OCI-M2 (cell line): ENCODE results near the gene LPAR1.

Experiments used
- DNase-seq: peaks from one replicate; lab custom pipeline; 2025; ENCODE audit not compliant: unreplicated experiment; lab: John Stamatoyannopoulos, UW

LPAR1 gene

DNA sequence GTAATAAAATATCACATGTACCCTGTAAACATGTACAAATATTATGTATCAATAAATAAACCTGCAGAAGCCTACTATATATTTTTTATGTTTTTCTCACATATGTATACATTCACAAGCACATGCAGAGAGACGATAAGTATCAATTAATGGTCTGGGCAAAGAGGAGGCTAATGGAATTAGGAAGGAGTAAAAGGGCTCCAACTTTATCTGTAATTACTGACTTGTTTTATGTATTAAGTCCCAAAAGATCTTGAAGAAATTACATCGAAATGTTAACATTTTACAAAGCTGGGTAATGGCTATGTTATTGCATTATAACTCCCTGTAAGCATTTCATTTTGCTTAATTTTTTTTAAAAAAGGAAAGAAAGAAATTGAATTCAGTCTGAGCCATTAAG, 78.0 kb downstream of the LPAR1 start:
- no peak for DNase-seq

GRCh38 chr9:110958847-110959246, 79.4 kb downstream of the LPAR1 start:
- DNase-seq = no peak

- DNase-seq = no peak
Observed at GRCh38 chr9:110954822-110955291, 83.4 kb downstream of the LPAR1 start.

DNA sequence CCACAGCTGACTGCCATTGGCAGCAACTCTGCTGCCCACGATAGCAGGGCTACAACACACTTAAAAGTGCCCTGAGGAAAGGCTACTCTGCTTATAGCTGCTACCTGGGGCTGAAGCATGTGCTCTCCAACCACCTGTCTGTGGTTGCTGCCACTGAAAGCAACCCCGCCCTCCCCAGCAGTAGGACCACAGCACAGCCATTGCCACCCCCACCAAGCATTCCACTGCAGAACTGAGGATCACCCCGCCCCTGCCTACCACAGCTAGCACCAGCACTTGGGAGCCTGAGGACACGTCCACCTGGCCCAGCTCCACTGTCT, 85.8 kb downstream of the LPAR1 start:
- no peak for DNase-seq

DNA sequence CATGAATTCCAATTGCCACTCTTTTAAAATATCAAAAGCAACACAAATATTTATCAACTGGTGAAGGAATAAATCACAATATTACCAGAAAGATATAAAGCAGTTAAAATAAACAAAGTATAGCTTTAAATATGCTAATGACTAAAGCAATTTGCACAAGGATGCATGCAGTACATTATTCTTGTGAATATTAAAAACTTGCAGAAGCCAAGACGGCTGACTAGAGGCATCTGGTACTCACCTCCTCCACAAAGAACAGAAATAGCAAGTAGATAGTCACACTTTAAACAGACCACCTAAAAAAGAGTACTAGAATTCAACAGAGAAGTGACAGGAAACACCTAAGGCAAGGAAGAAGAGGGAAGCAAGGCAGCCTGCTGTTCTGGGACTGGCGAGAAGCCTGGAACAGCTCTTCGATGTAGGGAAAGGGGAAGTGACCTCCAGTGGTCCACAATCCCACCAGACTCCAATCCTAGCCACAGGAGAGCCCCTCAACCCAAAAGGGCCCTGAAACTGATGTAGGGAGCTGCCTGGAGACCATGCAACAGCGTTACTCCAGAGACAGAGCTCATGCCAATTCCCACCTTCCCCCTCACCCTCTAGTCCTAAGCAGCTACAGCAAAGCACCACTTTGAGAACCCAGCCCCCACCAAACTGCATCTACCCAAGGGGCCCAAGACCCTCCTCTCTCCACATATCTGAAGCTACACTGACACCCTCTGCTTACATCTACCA, 86.3 kb downstream of the LPAR1 start:
- DNase-seq = no peak

DNA sequence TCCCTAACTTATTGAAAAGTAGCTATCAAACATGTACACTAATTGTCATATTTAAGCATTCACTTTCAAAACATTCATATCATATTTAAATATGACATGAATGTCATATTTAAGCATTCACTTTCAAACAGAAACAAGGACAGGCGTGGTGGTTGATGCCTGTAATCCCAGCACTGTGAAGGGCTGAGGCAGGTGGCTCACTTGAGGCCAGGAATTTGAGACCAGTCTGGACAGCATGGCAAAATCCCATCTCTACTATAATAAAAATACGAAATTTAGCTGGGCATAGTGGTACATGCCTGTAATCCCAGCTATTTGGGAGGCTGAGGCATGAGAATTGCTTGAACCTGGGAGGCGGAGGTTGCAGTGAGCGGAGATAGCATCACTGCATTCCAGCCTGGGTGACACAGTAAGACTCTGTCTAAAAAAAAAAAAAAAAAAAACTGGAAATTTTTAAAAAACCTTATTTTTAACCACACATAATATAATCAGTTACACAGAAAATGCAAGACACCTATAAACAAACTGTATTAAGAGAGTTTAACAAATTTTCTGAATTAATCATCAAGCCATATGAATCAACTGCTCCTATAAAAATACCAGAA, 88.1 kb downstream of the LPAR1 start:
- DNase-seq = no peak

DNA sequence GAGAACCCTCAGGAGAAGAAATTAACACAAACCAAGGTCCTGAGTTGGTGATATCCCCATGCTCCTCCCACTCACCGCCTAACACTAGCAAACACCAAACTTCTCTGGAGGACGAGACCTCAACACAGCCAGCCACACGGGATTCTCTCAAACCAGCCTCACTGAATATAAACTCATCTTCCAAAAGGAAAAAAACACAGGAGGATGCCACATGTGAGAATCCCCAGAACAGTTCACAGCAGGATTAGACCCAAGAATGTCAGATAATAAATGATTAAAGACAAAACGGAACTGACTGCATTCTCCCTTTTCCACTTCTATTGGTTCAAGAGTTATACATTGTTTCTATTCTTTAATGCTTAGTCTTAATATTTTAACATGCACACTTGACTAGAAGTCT, 89.2 kb downstream of the LPAR1 start:
- DNase-seq = no peak

DNA sequence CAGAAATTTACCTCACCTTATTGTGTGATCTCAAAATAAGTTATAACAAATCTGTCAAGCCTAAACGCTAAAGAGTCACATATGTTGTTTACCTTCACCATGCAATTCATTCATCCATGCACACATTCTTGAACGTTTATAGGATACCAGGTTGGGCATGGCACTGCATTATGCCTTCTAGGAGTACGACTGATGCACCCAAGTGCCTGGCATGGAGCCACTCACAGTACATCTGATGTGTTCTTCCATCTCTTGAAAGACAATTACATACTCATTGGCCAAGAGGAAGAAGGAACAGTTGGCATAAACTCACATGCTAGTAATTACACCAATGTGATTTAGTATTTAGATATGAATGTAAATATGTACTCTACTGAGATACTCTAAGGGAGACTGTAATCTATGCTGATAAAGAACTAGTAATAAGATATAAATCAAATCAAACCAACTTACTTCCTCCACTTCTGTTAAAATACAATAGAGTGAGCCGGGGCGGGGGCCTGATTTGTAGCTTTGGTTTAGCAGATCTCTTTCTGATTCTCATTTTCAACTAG, 90.7 kb downstream of the LPAR1 start:
- DNase-seq = no peak

DNA sequence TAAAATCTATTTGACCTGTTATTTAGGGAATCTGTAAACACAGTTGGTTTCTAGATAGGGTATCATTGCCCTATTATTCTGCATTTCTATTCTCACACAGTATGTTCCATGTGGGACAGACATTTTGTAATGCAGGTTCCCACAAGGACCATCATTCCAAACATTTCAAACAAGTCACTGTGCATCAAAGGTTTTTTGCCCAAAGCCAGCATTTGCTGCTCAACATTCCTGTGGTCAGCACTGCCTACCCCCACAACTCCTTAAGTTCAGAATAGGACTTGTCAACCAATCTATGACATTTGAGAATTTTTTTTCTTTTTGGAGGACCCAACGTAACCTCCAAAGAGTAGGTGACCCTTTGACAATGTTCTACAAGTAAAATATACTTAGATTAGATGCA, 95.7 kb downstream of the LPAR1 start:
- DNase-seq = no peak

GRCh38 chr9:110940951-110941557, 97.2 kb downstream of the LPAR1 start:
- no peak for DNase-seq

GRCh38 chr9:110939573-110939972, 98.7 kb downstream of the LPAR1 start:
- no peak for DNase-seq

DNA sequence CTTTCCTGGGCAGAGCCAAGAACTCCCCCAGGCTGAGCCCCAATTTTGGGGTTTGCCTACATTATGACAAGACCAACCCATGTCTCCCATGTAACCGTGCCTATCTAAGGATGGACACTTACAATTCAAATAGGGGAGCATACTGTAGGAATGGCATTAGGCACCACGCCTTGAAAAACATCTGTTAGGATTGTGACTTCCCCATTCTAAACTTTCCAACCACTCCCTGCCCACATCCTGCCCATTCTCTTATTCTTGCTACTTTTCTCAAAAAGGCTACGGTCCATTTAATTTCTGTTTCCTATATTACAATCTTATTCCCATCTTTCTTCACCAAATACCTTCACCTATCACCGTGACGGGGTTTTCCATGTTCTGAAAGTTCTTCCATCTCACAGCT, 99.2 kb downstream of the LPAR1 start:
- DNase-seq = no peak

DNA sequence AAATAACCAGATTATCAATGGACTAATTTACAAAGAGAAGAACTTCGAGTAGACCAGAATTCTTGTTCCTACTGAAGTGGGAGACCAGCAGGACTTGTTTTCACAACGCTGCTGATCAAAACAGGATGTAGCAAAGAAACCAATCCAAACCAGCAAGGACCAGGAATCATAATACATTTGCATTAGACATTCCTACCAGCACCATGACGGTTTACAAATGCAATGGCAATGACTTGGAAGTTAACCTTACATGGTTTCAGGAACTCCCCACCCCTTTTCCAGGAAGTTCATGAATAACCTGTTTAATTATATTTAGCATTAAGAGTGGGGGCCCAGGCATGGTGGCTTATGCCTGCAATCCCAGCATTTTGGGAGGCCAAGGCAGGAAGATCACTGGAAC, 100.0 kb downstream of the LPAR1 start:
- DNase-seq = no peak

DNA sequence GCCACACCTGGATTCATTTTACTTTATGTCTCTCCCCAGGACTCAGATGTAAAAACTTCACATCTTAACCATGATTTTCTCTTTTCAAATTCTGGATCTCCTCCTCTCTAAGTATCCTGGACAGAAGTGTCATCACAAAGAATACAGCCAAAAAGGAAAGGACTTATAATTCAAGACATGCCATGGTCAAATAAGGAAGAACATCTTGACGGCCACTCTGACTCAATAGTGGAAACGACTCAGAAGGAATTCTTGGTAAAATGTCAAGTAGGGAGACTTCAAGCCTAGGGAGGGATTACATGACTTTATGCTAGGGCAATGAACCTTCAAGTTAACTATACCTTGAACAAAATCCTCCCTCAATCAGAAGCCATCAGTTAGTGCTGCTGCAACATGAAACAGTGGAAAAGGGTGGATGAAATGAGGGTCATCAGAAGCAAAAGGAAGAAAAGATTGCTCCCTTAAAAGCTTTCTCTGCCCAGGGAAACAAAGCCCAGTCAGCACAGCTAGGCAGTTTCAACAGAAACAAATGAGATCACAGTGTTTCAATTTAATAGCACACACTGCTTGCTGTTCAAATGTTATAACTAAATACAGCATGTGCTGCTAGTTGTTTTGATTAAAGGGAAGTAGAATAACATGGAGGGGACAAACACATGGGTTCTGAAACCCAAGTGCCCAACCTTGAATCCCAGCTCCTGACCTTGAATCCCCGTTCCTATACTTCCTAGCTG, 101.4 kb downstream of the LPAR1 start:
- DNase-seq = no peak

GRCh38 chr9:110936237-110936636, 102.0 kb downstream of the LPAR1 start:
- no peak for DNase-seq

DNA sequence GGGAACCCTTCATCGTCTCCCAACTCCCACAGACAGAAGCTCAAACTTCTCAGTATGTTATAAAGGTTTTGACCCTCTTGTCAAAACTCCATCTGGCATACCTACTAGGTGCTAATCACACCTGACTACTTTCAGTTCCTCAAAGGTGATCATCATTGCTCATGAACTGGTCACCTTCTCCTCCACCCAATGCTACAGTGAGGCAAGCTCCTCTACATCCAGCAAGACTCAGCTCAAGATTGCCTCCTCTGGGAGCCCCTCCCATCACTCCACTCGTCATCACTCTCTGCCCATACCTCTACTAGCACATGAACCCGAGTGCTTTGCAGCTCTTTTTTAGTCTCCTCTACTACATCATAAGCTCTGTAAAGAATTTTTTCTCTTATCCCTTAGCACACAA, 102.4 kb downstream of the LPAR1 start:
- no peak for DNase-seq

DNA sequence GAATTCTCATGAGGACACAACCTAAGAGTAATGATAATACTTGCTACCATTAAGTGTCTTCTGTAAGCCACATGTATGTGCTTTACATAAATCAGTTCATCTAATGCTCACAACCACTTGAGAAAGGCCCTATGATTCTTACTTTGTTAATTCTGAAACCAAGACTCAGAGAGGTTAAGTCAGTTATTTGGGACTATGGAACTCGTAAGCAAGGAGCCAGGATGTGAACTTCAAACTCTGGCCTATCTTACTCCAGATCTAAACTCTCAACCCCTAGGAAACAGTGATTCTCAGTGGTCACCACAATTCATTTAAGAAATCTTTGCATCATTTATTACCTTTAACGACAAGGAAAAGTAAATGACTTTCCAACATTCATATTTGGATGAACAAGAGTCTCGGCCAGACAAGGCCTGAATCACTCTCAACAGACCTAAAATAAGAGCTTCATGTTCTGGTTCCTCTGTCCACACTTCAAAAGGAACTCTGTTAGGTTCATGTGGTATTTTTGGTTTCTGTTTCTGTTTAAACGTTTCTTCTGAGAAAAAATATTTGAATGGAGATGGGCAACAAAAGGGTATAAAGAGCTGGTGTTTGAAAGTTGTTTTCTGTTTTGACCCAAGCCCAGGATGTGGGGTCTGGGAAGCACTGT, 104.8 kb downstream of the LPAR1 start:
- no peak for DNase-seq

DNA sequence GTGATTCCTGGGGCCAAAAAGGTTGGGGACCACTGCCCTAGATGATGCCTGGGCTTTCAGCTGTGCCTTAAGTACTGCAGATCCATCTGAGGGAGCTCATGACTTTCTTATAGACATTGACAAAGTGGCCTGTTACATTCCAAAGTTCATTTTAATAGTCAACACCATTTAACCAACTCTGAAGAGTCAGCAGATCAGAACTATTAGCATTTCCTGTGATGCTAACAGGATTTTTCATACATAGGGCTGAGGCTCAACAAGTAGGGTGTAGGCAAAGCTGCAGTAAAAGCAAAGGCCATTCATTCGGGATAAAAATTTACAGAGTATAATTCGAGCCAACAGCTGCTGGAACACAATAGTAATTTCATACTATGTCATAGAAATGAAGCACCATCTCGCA, 105.4 kb downstream of the LPAR1 start:
- DNase-seq = no peak

GRCh38 chr9:110928599-110928998, 109.7 kb downstream of the LPAR1 start:
- no peak for DNase-seq

- no peak for DNase-seq
Observed at GRCh38 chr9:110926828-110927487, 111.3 kb downstream of the LPAR1 start.

GRCh38 chr9:110923601-110924000, 114.7 kb downstream of the LPAR1 start:
- DNase-seq = no peak
